IPS DF 6.9 (cell line): ENCODE measurements around the gene C3orf52.

ENCODE experiments used
- DNase-seq: peaks from one replicate; pipeline ENCODE4 v3.0.0-alpha.2; 2013; ENCODE audit warnings: low read depth, low spot score
- H3K27ac ChIP-seq: one replicate; pipeline ENCODE4 v1.5.1; 2013; ENCODE audit warnings: low read length, control low read depth
- H3K27me3 ChIP-seq: 2 replicates; pipeline ENCODE4 v1.6.1; 2013; ENCODE audit warnings: mild to moderate bottlenecking, low read length; ENCODE audit not compliant: control insufficient read depth, insufficient read depth
- H3K36me3 ChIP-seq: 2 replicates; pipeline ENCODE4 v1.6.1; 2013; ENCODE audit warnings: low read length; ENCODE audit not compliant: control insufficient read depth, insufficient read depth
- H3K4me1 ChIP-seq: 2 replicates; pipeline ENCODE4 v1.6.1; 2013; ENCODE audit warnings: low read length; ENCODE audit not compliant: control insufficient read depth, insufficient read depth
- H3K4me3 ChIP-seq: 2 replicates; pipeline ENCODE4 v1.5.1; 2013; ENCODE audit warnings: mild to moderate bottlenecking, low read length
- H3K9me3 ChIP-seq: 2 replicates; pipeline ENCODE4 v1.6.1; 2013; ENCODE audit warnings: low read length, inconsistent platforms; ENCODE audit not compliant: control insufficient read depth, insufficient read depth
- WGBS: extraction: QIAGEN DNeasy Blood & Tissue Kit; methylation state at CpG from one replicate; pipeline ENCODE4 v1.1.7; 2013; ENCODE audit warnings: mixed read lengths, missing lambda C conversion rate; ENCODE audit not compliant: insufficient read length, insufficient coverage; 5-methylcytosine and 5-hydroxymethylcytosine counted together

The C3orf52 gene

GRCh38 chr3:112117841-112118571 lies 31.8 kb downstream of the C3orf52 start:
- no peak overlapping the region for H3K27ac ChIP-seq
- no peaks in the 10 kb centered on the region for H3K4me1 ChIP-seq
- no peak overlapping the region for H3K4me3 ChIP-seq
- no peaks in the 10 kb centered on the region for H3K9me3 ChIP-seq
- no CpG with 5 or more reads among the region's 4 CpGs for WGBS
- no peaks in the 10 kb centered on the region for H3K36me3 ChIP-seq
- H3K27me3 ChIP-seq: no peaks in the 10 kb centered on the region
- no peak for DNase-seq

GRCh38 chr3:112119962-112120836 lies 34.0 kb downstream of the C3orf52 start:
- H3K9me3 ChIP-seq: no peaks in the 10 kb centered on the region
- no peak for DNase-seq
- H3K4me3 ChIP-seq: no peak overlapping the region
- no peaks in the 10 kb centered on the region for H3K4me1 ChIP-seq
- no CpG with 5 or more reads among the region's 9 CpGs for WGBS
- H3K36me3 ChIP-seq: no peaks in the 10 kb centered on the region
- H3K27me3 ChIP-seq: no peaks in the 10 kb centered on the region
- no peak overlapping the region for H3K27ac ChIP-seq

- Histone ChIP-seq H3K9me3 (no peaks in the 10 kb centered on the region), H3K4me3 (no peak overlapping the region), H3K4me1 (no peaks in the 10 kb centered on the region; the same call in 1 of the 2 replicates), H3K27ac (no peak overlapping the region), H3K27me3 (no peaks in the 10 kb centered on the region), H3K36me3 (no peaks in the 10 kb centered on the region)
- DNase-seq: no peak
- WGBS: no CpG with 5 or more reads among the region's 2 CpGs
Measured at GRCh38 chr3:112121577-112122547, 35.7 kb downstream of the C3orf52 start.

GRCh38 chr3:112122870-112123269 lies 36.7 kb downstream of the C3orf52 start:
- Histone ChIP-seq H3K27ac (no peak overlapping the region), H3K4me1 (no peaks in the 10 kb centered on the region; the same call in 1 of the 2 replicates), H3K9me3 (no peaks in the 10 kb centered on the region), H3K27me3 (no peaks in the 10 kb centered on the region), H3K36me3 (no peaks in the 10 kb centered on the region), H3K4me3 (no peak overlapping the region)
- DNase-seq: no peak

- WGBS: no CpG with 5 or more reads among the region's 2 CpGs
- DNase-seq: no peak
- no peak overlapping the region for H3K4me3 ChIP-seq
- no peak overlapping the region for H3K27ac ChIP-seq
- H3K9me3 ChIP-seq: no peaks in the 10 kb centered on the region
- H3K36me3 ChIP-seq: no peaks in the 10 kb centered on the region
- no peaks in the 10 kb centered on the region for H3K27me3 ChIP-seq
- H3K4me1 ChIP-seq: no peaks in the 10 kb centered on the region; the same call in 1 of the 2 replicates
Measured at GRCh38 chr3:112123548-112123947, 37.4 kb downstream of the C3orf52 start.

- WGBS: no CpG with 5 or more reads among the region's 5 CpGs
- Histone ChIP-seq H3K9me3 (no peaks in the 10 kb centered on the region), H3K4me1 (no peaks in the 10 kb centered on the region; the same call in 1 of the 2 replicates), H3K4me3 (no peak overlapping the region), H3K27ac (no peak overlapping the region), H3K27me3 (no peaks in the 10 kb centered on the region), H3K36me3 (no peaks in the 10 kb centered on the region)
- DNase-seq: no peak
Measured at GRCh38 chr3:112124907-112125607, 38.9 kb downstream of the C3orf52 start.

GRCh38 chr3:112126511-112126911 lies 40.3 kb downstream of the C3orf52 start:
- DNase-seq: no peak
- Histone ChIP-seq H3K27ac (no peak overlapping the region), H3K4me1 (no peaks in the 10 kb centered on the region; the same call in 1 of the 2 replicates)

GRCh38 chr3:112127522-112128494 lies 41.6 kb downstream of the C3orf52 start:
- Histone ChIP-seq H3K36me3 (no peaks in the 10 kb centered on the region), H3K4me1 (no peaks in the 10 kb centered on the region; the same call in 1 of the 2 replicates), H3K27me3 (no peaks in the 10 kb centered on the region), H3K9me3 (no peaks in the 10 kb centered on the region), H3K4me3 (no peak overlapping the region), H3K27ac (no peak overlapping the region)
- DNase-seq: no peak
- WGBS: no CpG with 5 or more reads among the region's 10 CpGs

More at GRCh38 chr3:112126511-112126911, 40.3 kb downstream of the C3orf52 start:
- no peaks in the 10 kb centered on the region for H3K36me3 ChIP-seq
- no CpG with 5 or more reads among the region's 1 CpG for WGBS
- H3K27me3 ChIP-seq: no peaks in the 10 kb centered on the region
- H3K9me3 ChIP-seq: no peaks in the 10 kb centered on the region
- no peak overlapping the region for H3K4me3 ChIP-seq
